Common myeloid progenitor, CD34-positive (primary cell): ENCODE data around the gene ACTR3C.

Source experiments
- CTCF ChIA-PET: fragments of 350-600 bp; sonication (Branson Sonifier 250); formaldehyde crosslinking; loops from one replicate; lab custom pipeline; 2021; ENCODE audit warnings: antibody characterized with exemption; lab: Charles Lee
- POLR2A ChIA-PET: fragments of 350-600 bp; sonication (Branson Sonifier 250); formaldehyde crosslinking; loops from one replicate; lab custom pipeline; 2021; ENCODE audit warnings: antibody characterized with exemption; lab: Charles Lee
- DNase-seq, 3 donors: peaks; one replicate each; pipeline versions ENCODE4 v3.0.0 to v3.0.0-alpha.2; 2013
- H3K27ac ChIP-seq, 2 experiments: 1 replicate in 1 of 2; 2 replicates in 1 of 2; pipeline ENCODE4 v1.7.0; 2013; ENCODE audit warnings: inconsistent platforms in 2 of 2, low read length in 2 of 2, mild to moderate bottlenecking in 2 of 2, low read depth in 1 of 2, moderate library complexity in 1 of 2; ENCODE audit not compliant: severe bottlenecking in 2 of 2, insufficient read depth in 1 of 2, poor library complexity in 1 of 2
- H3K27me3 ChIP-seq, 5 experiments: replicated peaks in 2 of 5; 1 replicate in 3 of 5; 2 replicates in 2 of 5; pipeline versions ENCODE4 v1.6.1 to v1.7.0; 2013; ENCODE audit warnings: low read length in 4 of 5, mild to moderate bottlenecking in 2 of 5, moderate library complexity in 2 of 5, inconsistent platforms in 1 of 5; ENCODE audit not compliant: insufficient read depth in 5 of 5, control insufficient read depth in 4 of 5
- H3K36me3 ChIP-seq, 4 experiments: 1 replicate in 2 of 4; 2 replicates in 2 of 4; pipeline versions ENCODE4 v1.6.1 to v1.7.0; 2013; ENCODE audit warnings: low read length in 3 of 4, control low read depth in 1 of 4, mild to moderate bottlenecking in 1 of 4; ENCODE audit not compliant: control insufficient read depth in 4 of 4, insufficient read depth in 4 of 4
- H3K4me1 ChIP-seq, 4 experiments: 1 replicate in 3 of 4; 2 replicates in 1 of 4; pipeline versions ENCODE4 v1.6.1 to v1.7.1; 2013; ENCODE audit warnings: low read length in 3 of 4, mild to moderate bottlenecking in 3 of 4, control low read depth in 1 of 4, inconsistent platforms in 1 of 4, moderate library complexity in 1 of 4; ENCODE audit not compliant: control insufficient read depth in 4 of 4, insufficient read depth in 4 of 4; ENCODE audit errors: control extremely low read depth in 1 of 4
- H3K4me3 ChIP-seq, 7 experiments: 1 replicate in 4 of 7; 2 replicates in 3 of 7; pipeline versions ENCODE4 v1.5.1 to v1.7.0; 2013; ENCODE audit warnings: mild to moderate bottlenecking in 7 of 7, low read length in 6 of 7, moderate library complexity in 6 of 7, inconsistent platforms in 2 of 7, low read depth in 2 of 7, control low read depth in 1 of 7; ENCODE audit not compliant: insufficient read depth in 4 of 7, control insufficient read depth in 1 of 7; ENCODE audit errors: extremely low read depth in 1 of 7
- H3K9me3 ChIP-seq, 5 experiments: 1 replicate in 4 of 5; 2 replicates in 1 of 5; pipeline versions ENCODE4 v1.6.1 to v1.7.1; 2013; ENCODE audit warnings: low read length in 4 of 5, mild to moderate bottlenecking in 2 of 5, inconsistent platforms in 1 of 5, low read depth in 1 of 5, moderate library complexity in 1 of 5; ENCODE audit not compliant: control insufficient read depth in 4 of 5, insufficient read depth in 2 of 5; ENCODE audit errors: control extremely low read depth in 1 of 5
- WGBS: methylation state at CpG from one replicate; pipeline ENCODE4 v1.1.5; 2013; ENCODE audit not compliant: insufficient coverage; 5-methylcytosine and 5-hydroxymethylcytosine counted together

The ACTR3C gene

DNA sequence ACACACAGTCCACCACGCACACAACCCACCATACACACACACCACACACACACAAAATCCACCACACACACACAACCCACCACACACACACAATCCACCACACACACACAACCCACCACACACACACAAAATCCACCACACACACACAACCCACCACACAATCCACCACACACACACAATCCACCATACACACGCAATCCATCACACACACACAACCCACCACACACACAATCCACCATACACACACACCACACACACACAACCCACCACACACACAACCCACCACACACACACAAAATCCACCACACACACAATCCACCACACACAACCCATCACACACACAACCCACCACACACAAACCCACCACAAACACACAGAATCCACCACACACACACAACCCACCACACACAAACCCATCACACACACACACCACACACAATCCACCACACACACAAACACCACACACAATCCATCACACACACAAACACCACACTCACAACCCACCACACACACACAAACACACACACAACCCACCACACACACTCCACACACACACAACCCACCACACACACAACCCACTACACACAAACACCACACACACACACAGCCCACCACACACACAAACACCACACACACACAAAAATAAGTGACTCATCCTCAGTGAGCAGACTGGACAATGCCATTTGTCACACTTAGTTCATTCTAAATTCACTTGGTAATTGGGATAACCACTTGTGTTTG lies 36.4 kb upstream of the ACTR3C start:
- H3K27me3 ChIP-seq: no peaks in the 10 kb centered on the region
- peak in 1 of 3 donors; percentile 73 for DNase-seq
- ChIA-PET POLR2A (no interaction called here), CTCF (no interaction called here)
- H3K27ac ChIP-seq: no peak overlapping the region
- no peaks in the 10 kb centered on the region for H3K9me3 ChIP-seq
- no peaks in the 10 kb centered on the region for H3K36me3 ChIP-seq
- H3K4me3 ChIP-seq: no peak overlapping the region
- H3K4me1 ChIP-seq: peaks cover 42 to 81% (median 70%) of the 10 kb centered on the region in 4 experiments
- WGBS: 100% methylated on average over 1 of the region's 2 CpGs

GRCh38 chr7:150358988-150359621 lies 35.8 kb upstream of the ACTR3C start:
- 100% methylated on average over 1 of the region's 4 CpGs for WGBS
- Histone ChIP-seq H3K9me3 (no peaks in the 10 kb centered on the region), H3K4me1 (peaks cover 35 to 78% (median 64%) of the 10 kb centered on the region in 4 experiments), H3K4me3 (no peak overlapping the region), H3K27me3 (no peaks in the 10 kb centered on the region), H3K27ac (no peak overlapping the region), H3K36me3 (no peaks in the 10 kb centered on the region)
- ChIA-PET CTCF (interaction anchor here (1.5 to 4.5 kb wide), 3 partner anchors 8 to 30 kb away, joined by 5 to 27 read pairs (median 27); partner anchors contain the start of gene REPIN1), POLR2A (interaction anchor here (1.6 kb wide), 1 partner anchor 11 kb away, joined by 11 read pairs; the partner anchor contains the start of gene REPIN1)
- peak in 2 of 3 donors; percentile 53 to 76 for DNase-seq

GRCh38 chr7:150358433-150358832 lies 35.1 kb upstream of the ACTR3C start:
- DNase-seq: peak in 1 of 3 donors; percentile 30
- WGBS: 100% methylated on average over 3 of the region's 4 CpGs
- H3K4me1 ChIP-seq: peaks cover 29 to 71% (median 58%) of the 10 kb centered on the region in 4 experiments
- ChIA-PET POLR2A (interaction anchor here (0.7 to 1.6 kb wide), 2 partner anchors 11 to 23 kb away, joined by 3 to 11 read pairs; partner anchors contain the start of gene REPIN1), CTCF (interaction anchor here (0.7 to 4.5 kb wide), 7 partner anchors 8 to 33 kb away, joined by 3 to 30 read pairs (median 22); partner anchors contain the start of gene REPIN1)
- H3K9me3 ChIP-seq: no peaks in the 10 kb centered on the region
- no peak overlapping the region for H3K4me3 ChIP-seq
- H3K27me3 ChIP-seq: no peaks in the 10 kb centered on the region
- no peaks in the 10 kb centered on the region for H3K36me3 ChIP-seq
- H3K27ac ChIP-seq: no peak overlapping the region

- no peak overlapping the region for H3K27ac ChIP-seq
- H3K9me3 ChIP-seq: no peaks in the 10 kb centered on the region
- 64% methylated on average over 12 of the region's 13 CpGs for WGBS
- POLR2A ChIA-PET: interaction anchor here (0.7 to 1.6 kb wide), 3 partner anchors 12 to 22 kb away, joined by 3 to 11 read pairs (median 3); partner anchors contain the start of gene REPIN1
- no peak for DNase-seq
- peaks cover 23 to 66% (median 52%) of the 10 kb centered on the region in 4 experiments for H3K4me1 ChIP-seq
- H3K27me3 ChIP-seq: no peaks in the 10 kb centered on the region
- no peaks in the 10 kb centered on the region for H3K36me3 ChIP-seq
- H3K4me3 ChIP-seq: peak overlapping the region in 1 of 7 experiments; percentile 26
- CTCF ChIA-PET: interaction anchor here (0.7 to 4.5 kb wide), 8 partner anchors 9 to 61 kb away, joined by 3 to 30 read pairs (median 20); partner anchors contain the start of gene REPIN1
Measured at GRCh38 chr7:150357771-150358427, 34.6 kb upstream of the ACTR3C start.

- CTCF ChIA-PET: interaction anchor here (1.1 to 4.5 kb wide), 10 partner anchors 9 to 62 kb away, joined by 3 to 30 read pairs (median 17); partner anchors contain the start of gene REPIN1
- WGBS: 15% methylated on average over 4 of the region's 9 CpGs
- H3K27me3 ChIP-seq: no peaks in the 10 kb centered on the region
- peak; percentile 91 to 99 (median 99) for DNase-seq
- no peak overlapping the region for H3K4me3 ChIP-seq
- POLR2A ChIA-PET: interaction anchor here (1.0 to 1.6 kb wide), 2 partner anchors 12 to 16 kb away, joined by 3 to 11 read pairs; partner anchors contain the start of gene REPIN1
- no peak overlapping the region for H3K27ac ChIP-seq
- no peaks in the 10 kb centered on the region for H3K36me3 ChIP-seq
- H3K9me3 ChIP-seq: no peaks in the 10 kb centered on the region
- peaks cover 17 to 59% (median 46%) of the 10 kb centered on the region in 4 experiments for H3K4me1 ChIP-seq
Measured at GRCh38 chr7:150357270-150357669, 33.9 kb upstream of the ACTR3C start.

- CTCF ChIA-PET: interaction anchor here (0.9 to 4.5 kb wide), 16 partner anchors 10 to 65 kb away, joined by 3 to 30 read pairs (median 6); partner anchors contain the start of gene REPIN1
- Histone ChIP-seq H3K36me3 (no peaks in the 10 kb centered on the region), H3K4me3 (peak overlapping the region in 1 of 7 experiments; percentile 24), H3K27ac (no peak overlapping the region), H3K27me3 (no peaks in the 10 kb centered on the region), H3K9me3 (no peaks in the 10 kb centered on the region), H3K4me1 (peaks cover 15 to 50% (median 38%) of the 10 kb centered on the region in 4 experiments)
- WGBS: 90% methylated on average over 2 of the region's 6 CpGs
- DNase-seq: peak; percentile 73 to 82 (median 75)
- POLR2A ChIA-PET: interaction anchor here (0.6 kb wide), 1 partner anchor 12 kb away, joined by 3 read pairs; no protein-coding TSS in a partner anchor
Measured at GRCh38 chr7:150356265-150356897, 33.0 kb upstream of the ACTR3C start.
